Osteocyte (in vitro differentiated cells): ENCODE data around the gene MIER1. TPM values are rescaled to one million over a fixed set of nuclear protein-coding genes. Genes with fewer than 3 reads are reported as not detected.

Experiments used
- DNase-seq: peaks from one replicate; pipeline ENCODE4 v3.0.0; 2021; ENCODE audit warnings: mixed read lengths; ENCODE audit not compliant: unreplicated experiment; ENCODE audit errors: extremely low spot score
- H3K27ac Mint-ChIP-seq: one replicate; pipeline ENCODE4 v1.8.0; 2021; ENCODE audit warnings: mild to moderate bottlenecking, mixed read lengths; ENCODE audit not compliant: unreplicated experiment
- H3K27me3 Mint-ChIP-seq: one replicate; pipeline ENCODE4 v1.8.0; 2021; ENCODE audit warnings: mixed read lengths; ENCODE audit not compliant: unreplicated experiment
- H3K36me3 Mint-ChIP-seq: one replicate; pipeline ENCODE4 v1.8.0; 2021; ENCODE audit warnings: mixed read lengths; ENCODE audit not compliant: unreplicated experiment
- H3K4me1 Mint-ChIP-seq: one replicate; pipeline ENCODE4 v1.8.0; 2021; ENCODE audit warnings: mixed read lengths; ENCODE audit not compliant: unreplicated experiment
- H3K4me3 Mint-ChIP-seq: one replicate; pipeline ENCODE4 v1.8.0; 2021; ENCODE audit warnings: mild to moderate bottlenecking, moderate library complexity, mixed read lengths; ENCODE audit not compliant: unreplicated experiment
- H3K9me3 Mint-ChIP-seq: one replicate; pipeline ENCODE4 v1.8.0; 2021; ENCODE audit warnings: mixed read lengths; ENCODE audit not compliant: unreplicated experiment
- total RNA-seq: library from RNA; stranded (reverse); gene quantifications from 2 replicates; pipeline ENCODE4 v1.2.1, GENCODE V29; 2021
- TF ChIP-seq, protein P1 (sequence below): fragments of 200-600 bp; sonication (generic); IDR thresholded peaks from 2 replicates; pipeline ENCODE4 v1.5.0; 2021; ENCODE audit warnings: antibody characterized with exemption, mild to moderate bottlenecking, moderate library complexity

The MIER1 gene
- total RNA-seq, 1 donor from 2014 or later: 45.8 TPM

DNA sequence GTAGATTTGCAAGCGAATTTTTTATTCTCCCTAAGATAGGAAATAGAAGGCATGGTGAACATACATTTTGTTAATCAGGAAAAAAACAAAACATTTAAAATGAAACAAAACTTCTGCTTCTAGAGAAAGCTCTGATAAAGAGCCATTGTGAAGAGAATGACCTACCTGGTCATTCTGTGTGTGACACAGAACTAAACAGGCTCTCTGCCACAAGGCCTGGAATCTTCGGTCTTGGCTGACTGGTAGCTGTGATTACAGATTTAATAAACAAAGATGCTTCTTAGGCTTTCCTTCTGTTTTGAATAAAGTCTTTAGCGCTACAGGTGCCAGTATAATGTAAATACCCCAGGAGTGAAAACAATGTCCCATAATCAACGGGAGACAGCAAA lies 107.1 kb downstream of the MIER1 start:
- Mint-ChIP-seq H3K4me3 (no peak overlapping the region), H3K36me3 (peaks cover 47% of the 10 kb centered on the region), H3K4me1 (peaks cover 1% of the 10 kb centered on the region), H3K27ac (no peak overlapping the region), H3K27me3 (no peaks in the 10 kb centered on the region), H3K9me3 (peaks cover 24% of the 10 kb centered on the region)
- TF ChIP-seq, protein P1, sequence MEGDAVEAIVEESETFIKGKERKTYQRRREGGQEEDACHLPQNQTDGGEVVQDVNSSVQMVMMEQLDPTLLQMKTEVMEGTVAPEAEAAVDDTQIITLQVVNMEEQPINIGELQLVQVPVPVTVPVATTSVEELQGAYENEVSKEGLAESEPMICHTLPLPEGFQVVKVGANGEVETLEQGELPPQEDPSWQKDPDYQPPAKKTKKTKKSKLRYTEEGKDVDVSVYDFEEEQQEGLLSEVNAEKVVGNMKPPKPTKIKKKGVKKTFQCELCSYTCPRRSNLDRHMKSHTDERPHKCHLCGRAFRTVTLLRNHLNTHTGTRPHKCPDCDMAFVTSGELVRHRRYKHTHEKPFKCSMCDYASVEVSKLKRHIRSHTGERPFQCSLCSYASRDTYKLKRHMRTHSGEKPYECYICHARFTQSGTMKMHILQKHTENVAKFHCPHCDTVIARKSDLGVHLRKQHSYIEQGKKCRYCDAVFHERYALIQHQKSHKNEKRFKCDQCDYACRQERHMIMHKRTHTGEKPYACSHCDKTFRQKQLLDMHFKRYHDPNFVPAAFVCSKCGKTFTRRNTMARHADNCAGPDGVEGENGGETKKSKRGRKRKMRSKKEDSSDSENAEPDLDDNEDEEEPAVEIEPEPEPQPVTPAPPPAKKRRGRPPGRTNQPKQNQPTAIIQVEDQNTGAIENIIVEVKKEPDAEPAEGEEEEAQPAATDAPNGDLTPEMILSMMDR: no peak
- no peak for DNase-seq

Other genes with a start within 250 kb of the MIER1 start
- gene DYNLT5, start 172.5 kb upstream of the MIER1 start, total RNA-seq: 0.18 and 0.35 TPM in 2 replicates
- gene INSL5, start 123.7 kb upstream of the MIER1 start, total RNA-seq: not detected in 2 replicates
- gene DNAI4, start 134 bp upstream of the MIER1 start, total RNA-seq: 8.9 and 10.0 TPM in 2 replicates
- gene SLC35D1, start 129.2 kb downstream of the MIER1 start, total RNA-seq: 9.6 and 10.1 TPM in 2 replicates
- not detected in 2 replicates for gene C1orf141, start 210.0 kb downstream of the MIER1 start, total RNA-seq
- gene IL23R, start 241.5 kb downstream of the MIER1 start, total RNA-seq: not detected in 2 replicates